GM12873 (cell line): Measurements from ENCODE around the gene SLC35G3.

Experiments used
- TF ChIP-seq, protein P1 (sequence below): IDR thresholded peaks from 2 replicates; pipeline ENCODE4 v1.5.1; 2012; ENCODE audit warnings: low read depth, mild to moderate bottlenecking, moderate library complexity, low read length, control low read depth; ENCODE audit not compliant: insufficient read depth; ENCODE audit errors: missing control alignments

Gene SLC35G3

DNA sequence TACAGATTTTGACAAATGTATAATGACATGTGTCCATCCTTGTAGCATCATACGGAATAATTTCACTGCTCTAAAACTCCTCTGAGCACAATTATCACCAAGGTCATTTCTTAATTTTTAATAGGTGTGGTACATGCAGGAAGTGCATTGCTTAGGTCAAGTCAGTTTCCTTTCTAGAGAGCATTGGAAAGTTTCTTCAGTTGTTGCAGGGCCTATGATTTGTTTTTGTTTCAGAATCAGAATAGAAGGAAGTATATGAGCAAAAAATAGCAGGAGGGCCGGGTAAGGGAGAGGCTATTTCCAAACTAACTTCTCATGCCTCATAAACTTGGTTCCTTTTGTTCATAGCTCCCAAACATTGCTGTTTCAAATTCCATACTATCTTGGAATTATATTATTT, 24.7 kb upstream of the SLC35G3 start:
- TF ChIP-seq, protein P1, sequence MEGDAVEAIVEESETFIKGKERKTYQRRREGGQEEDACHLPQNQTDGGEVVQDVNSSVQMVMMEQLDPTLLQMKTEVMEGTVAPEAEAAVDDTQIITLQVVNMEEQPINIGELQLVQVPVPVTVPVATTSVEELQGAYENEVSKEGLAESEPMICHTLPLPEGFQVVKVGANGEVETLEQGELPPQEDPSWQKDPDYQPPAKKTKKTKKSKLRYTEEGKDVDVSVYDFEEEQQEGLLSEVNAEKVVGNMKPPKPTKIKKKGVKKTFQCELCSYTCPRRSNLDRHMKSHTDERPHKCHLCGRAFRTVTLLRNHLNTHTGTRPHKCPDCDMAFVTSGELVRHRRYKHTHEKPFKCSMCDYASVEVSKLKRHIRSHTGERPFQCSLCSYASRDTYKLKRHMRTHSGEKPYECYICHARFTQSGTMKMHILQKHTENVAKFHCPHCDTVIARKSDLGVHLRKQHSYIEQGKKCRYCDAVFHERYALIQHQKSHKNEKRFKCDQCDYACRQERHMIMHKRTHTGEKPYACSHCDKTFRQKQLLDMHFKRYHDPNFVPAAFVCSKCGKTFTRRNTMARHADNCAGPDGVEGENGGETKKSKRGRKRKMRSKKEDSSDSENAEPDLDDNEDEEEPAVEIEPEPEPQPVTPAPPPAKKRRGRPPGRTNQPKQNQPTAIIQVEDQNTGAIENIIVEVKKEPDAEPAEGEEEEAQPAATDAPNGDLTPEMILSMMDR: no peak

DNA sequence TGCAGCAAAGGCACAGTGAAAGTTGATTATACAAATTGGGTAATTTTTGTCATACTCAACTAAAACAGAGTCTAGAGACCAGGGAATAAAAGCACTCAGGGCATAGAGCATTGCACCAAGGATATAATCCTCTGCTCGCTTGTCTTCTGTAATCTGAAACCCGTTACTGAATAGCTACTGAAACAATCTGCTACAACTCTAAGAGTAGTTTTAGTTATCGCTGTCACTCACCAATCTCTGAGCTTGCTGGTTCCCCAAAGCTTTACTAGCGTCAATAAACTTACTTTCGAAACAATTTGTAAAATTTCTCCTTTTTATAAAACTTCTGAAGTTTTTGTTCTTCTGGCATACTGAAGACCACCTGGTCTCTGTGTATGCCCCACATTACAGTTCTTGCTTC, 22.9 kb upstream of the SLC35G3 start:
- TF ChIP-seq, protein P1: no peak

DNA sequence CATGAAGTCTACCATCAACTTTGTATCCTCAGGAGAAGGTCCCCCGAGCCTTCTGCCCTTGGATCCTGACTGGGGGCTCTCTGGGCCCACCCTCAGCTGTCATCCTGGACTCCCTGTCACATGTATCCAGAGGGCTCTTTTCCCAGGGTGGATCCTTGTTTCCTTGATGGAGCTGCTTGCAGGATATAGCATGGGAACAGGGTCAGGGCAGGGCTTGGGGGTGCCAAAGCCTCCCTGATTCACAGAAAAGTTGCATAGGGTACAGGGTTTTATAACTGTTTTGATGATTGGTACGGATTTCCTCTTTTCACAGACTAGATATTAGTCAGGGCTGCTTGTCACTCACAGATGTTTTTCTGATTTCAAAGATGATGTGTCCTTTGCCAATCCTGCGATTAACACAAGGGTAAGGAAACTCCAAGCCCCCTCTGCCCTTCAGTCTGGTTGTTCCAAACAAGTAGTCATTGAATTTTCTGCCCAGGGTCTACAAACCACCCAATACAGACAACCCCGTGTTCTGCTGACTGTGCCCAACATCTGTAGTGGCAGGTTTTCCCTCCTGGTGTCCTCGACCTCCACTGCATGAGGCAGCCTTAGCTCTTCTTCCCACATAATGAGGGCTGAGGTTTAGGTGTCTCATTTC, 20.6 kb upstream of the SLC35G3 start:
- TF ChIP-seq, protein P1: no peak

DNA sequence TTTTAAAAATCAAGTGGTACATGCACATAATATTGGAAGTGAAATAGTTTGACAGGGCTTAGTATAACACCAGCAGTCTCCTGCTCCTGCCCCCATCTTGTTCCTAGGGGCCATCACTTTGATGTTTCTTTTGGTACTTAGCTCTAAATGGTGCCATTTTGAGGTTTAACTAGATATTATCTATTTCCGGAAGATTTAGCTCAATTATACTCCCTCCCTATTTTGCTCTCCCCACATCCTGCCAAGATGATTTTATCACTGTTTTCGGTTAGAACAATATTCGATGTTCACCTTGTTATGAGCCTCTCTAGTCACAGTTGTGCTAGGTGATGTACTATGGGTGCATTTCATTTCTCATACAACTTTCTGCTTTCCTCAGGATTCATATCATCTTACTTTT, 20.0 kb upstream of the SLC35G3 start:
- TF ChIP-seq, protein P1: no peak

DNA sequence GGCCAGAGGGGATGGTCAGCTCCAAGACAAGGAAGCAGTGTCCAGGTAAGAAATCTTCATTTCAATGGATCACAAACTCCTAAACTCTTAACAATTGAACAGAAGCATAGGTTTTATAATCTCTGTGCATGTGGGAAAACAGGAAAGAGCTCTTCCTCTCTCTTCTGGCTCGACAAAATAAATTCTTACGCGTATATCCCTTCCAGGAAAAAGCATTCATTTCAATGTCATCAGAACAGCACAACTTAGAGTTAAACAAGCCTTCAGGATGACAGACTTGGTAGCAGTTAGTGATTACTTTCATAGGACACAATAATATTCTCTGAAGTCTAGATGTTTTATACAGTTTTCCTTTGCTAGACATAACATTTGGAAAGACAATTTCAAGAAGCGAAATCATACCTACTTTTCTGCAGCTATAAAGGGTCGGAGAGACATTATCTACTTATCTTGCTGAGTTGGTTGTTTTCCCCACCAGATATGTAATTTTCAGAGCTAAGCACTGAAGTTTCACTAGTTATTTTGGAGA, 19.3 kb upstream of the SLC35G3 start:
- TF ChIP-seq, protein P1: no peak

DNA sequence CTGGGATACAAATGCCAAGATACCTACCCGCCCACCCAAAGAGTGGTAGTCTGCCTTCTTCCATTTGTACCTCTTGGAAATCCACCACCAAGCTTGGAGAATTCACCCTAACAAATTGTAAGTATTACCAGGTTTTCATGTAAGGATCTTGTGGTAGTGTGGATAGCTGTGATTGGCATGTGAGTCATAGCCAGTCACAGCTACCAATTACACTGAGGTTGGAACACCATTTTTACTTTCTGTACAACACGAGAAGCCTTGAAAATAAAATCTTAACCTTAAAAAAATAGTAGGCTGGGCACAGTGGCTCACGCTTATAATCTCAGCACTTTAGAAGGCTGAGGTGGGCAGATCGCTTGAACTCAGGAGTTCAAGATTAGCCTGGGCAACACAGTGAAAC, 18.5 kb upstream of the SLC35G3 start:
- TF ChIP-seq, protein P1: no peak

DNA sequence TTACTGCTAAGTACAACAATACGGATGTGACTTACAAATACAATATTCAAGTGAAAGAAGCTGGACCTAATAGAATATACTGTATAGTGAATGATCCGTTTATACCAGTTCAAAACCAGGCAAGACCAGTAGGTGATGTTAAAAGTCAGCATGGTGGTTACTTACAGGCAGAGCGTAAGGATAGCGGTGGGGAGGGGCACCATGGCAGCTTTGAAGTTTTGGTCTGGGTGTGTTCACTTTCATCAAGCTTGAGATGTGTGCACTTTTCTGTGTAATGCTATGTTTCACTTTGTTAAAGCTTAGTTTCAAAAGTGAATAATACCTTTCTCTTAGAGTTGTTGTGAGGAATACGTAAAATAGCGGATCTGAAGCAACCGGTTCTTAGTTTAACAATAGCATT, 16.5 kb upstream of the SLC35G3 start:
- TF ChIP-seq, protein P1: no peak
